Measurements from ENCODE around the gene BRD7. TPM values are rescaled to one million over a fixed set of nuclear protein-coding genes. Genes with fewer than 3 reads are reported as not detected.

BRD7 gene
- total and polyA plus RNA-seq, 7 experiments from 2014 or later = 34.5 to 91.1 (median 84.4) TPM

DNA sequence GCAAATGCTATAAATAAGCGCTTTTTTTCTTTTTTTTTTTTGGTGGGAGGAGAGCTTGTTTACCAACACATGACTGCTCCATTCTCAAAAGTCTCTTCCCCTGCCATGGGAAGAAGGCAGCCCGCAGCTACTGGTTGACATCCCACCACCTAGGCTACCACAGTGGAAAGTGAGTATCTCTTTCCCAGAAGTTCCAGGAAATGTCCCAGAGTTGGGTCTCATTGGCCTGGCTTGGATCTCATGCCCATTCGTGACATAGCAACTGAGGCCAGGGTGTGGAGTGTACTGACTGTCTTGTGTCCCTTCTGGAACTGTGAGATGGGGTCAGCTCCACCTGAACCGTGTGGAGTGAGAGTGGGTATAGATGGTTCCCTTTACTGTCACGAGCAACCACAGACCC lies 29.5 kb upstream of the BRD7 start:
- DNase-seq = no peak

DNA sequence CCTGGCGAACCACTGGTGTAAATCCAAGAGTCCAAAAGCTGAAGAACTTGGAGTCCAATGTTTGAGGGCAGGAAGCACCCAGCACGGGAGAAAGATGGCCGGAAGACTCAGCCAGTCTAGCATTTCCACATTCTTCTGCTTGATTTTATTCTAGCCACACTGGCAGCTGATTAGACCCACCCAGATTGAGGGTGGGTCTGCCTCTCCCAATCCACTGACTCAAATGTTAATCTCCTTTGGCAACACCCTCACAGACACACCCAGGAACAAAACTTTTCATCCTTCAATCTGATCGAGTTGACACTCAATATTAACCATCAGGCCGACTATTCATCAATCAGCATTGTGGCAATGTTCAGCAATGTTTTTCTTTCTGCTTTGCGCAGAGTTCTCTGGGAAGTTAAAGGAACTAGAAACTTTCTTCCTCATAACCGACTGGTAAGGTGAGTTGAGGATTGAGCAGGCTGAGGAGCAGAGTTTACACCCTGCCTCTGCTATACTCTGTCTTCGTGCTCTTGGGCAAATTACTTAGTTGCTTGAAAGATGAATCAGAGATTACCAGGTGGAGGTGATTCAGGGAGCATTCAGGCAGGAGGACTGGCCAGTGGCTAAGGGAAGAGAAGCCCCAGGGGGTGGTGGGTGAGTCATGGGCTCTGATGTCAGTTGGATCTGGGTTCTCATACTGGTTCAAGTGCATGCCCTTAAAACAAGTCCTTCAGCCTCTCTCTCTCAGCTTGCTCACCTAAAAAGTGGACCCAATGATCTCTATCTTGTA lies 28.2 kb upstream of the BRD7 start:
- intact Hi-C loops (cut with micrococcal nuclease) = loop anchor here in 1 of 2 donors (2.0 kb wide), 1 partner anchor 28 kb away; the partner anchor contains the start of gene BRD7
- peaks cover 5 to 39% (median 30%) of the 10 kb centered on the region in 7 donors for H3K4me1 Mint-ChIP-seq
- Histone ChIP-seq H3K27me3 (ENCODE audit: control insufficient read depth in 2 of 2, insufficient read depth in 2 of 2, low read length in 2 of 2) (no peaks in the 10 kb centered on the region), H3K9me3 (ENCODE audit: control insufficient read depth in 2 of 3, low read length in 3 of 3) (no peaks in the 10 kb centered on the region), H3K4me1 (ENCODE audit: control insufficient read depth in 2 of 2, insufficient read depth in 2 of 2, low read length in 2 of 2) (peaks cover 0 to 15% of the 10 kb centered on the region in 2 donors), H3K4me3 (ENCODE audit: low read length) (no peak overlapping the region), H3K36me3 (ENCODE audit: control insufficient read depth in 2 of 3, insufficient read depth in 3 of 3, low read length in 3 of 3) (no peaks in the 10 kb centered on the region), H3K27ac (ENCODE audit: low read depth, low read length) (no peak overlapping the region)
- H3K27ac Mint-ChIP-seq = peak overlapping the region in 6 of 9 donors; percentile 41 to 88 (median 82)
- H3K4me3 Mint-ChIP-seq = peak overlapping the region in 1 of 10 donors; percentile 47
- peaks cover 0 to 1% (median 0%) of the 10 kb centered on the region in 11 donors for H3K9me3 Mint-ChIP-seq
- H3K27me3 Mint-ChIP-seq = peaks cover 0 to 2% (median 0%) of the 10 kb centered on the region in 5 donors
- ChIA-PET CTCF (no interaction called here), POLR2A (no interaction called here)
- ATAC-seq (no peak), DNase-seq (no peak)
- H3K36me3 Mint-ChIP-seq = no peaks in the 10 kb centered on the region

More for the DNA sequence above, 29.5 kb upstream of the BRD7 start:
- intact Hi-C loops (cut with micrococcal nuclease) = no loop called here
- peaks cover 0 to 15% of the 10 kb centered on the region in 2 donors for H3K4me1 ChIP-seq (ENCODE audit: control insufficient read depth in 2 of 2, insufficient read depth in 2 of 2, low read length in 2 of 2)
- H3K27me3 ChIP-seq (ENCODE audit: control insufficient read depth in 2 of 2, insufficient read depth in 2 of 2, low read length in 2 of 2) = no peaks in the 10 kb centered on the region
- Mint-ChIP-seq H3K9me3 (peaks cover 0 to 3% (median 0%) of the 10 kb centered on the region in 11 donors), H3K27me3 (peaks cover 0 to 2% (median 0%) of the 10 kb centered on the region in 5 donors), H3K36me3 (no peaks in the 10 kb centered on the region), H3K27ac (peak overlapping the region in 1 of 9 donors; percentile 41), H3K4me3 (no peak overlapping the region), H3K4me1 (peaks cover 5 to 39% (median 30%) of the 10 kb centered on the region in 7 donors)
- H3K27ac ChIP-seq (ENCODE audit: low read depth, low read length) = no peak overlapping the region
- H3K4me3 ChIP-seq (ENCODE audit: low read length) = no peak overlapping the region
- ChIA-PET POLR2A (no interaction called here), CTCF (no interaction called here)
- H3K36me3 ChIP-seq (ENCODE audit: control insufficient read depth in 2 of 3, insufficient read depth in 3 of 3, low read length in 3 of 3) = no peaks in the 10 kb centered on the region
- no peak for ATAC-seq
- no peaks in the 10 kb centered on the region for H3K9me3 ChIP-seq (ENCODE audit: control insufficient read depth in 2 of 3, low read length in 3 of 3)

DNA sequence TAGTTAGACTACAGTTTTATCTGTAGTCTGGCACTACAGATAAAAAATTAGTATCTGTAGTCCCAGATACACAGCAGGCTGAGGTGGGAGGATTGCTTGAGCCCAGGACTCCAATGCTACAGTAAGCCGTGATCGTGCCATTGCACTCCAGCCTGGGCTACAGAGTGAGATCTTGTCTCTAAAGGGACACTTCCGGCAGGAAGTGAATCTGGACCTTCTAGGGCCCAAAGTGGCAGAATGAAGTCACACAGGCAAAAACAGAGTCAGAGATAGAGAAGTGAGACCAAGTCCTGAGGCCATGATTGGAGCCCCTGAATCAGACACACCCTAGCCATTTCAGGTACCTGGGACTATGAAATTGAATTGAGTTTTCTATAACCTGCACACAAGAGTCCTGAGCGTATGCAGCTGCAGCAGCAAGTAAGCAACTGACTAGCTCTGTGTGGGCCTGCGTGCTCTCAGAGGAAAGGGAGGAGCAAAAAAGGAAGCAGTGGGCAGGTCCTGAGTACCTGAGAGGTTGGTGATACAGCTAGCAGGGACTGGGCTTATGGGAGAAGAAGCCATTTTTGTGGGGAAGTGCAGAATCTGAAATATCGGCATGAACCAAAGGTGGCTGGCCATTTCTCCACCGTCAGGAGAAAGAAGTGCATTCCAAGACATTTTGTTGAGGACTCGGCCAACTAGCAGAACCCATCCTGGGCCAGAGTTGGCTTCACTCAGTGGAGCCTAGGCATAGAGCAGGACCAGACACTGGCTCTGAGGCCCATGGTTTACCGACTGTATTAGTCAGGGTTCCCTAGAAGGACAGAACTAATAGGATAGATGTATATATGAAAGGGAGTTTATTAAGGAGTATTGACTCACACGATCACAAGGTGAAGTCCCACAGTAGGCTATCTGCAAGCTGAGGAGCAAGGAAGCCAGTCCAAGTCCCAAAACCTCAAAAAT lies 27.2 kb upstream of the BRD7 start:
- ATAC-seq (peak; percentile 78), DNase-seq (peak in 6 of 9 donors; percentile 15 to 50 (median 44))
- intact Hi-C loops (cut with micrococcal nuclease) = loop anchor here in 1 of 2 donors (2.0 kb wide), 1 partner anchor 27 kb away; the partner anchor contains the start of gene BRD7
- Mint-ChIP-seq H3K27ac (peak overlapping the region; percentile 23 to 93 (median 81)), H3K27me3 (peaks cover 0 to 2% (median 0%) of the 10 kb centered on the region in 5 donors), H3K4me1 (peaks cover 5 to 39% (median 30%) of the 10 kb centered on the region in 7 donors), H3K4me3 (peak overlapping the region in 9 of 10 donors; percentile 15 to 69 (median 47)), H3K9me3 (peaks cover 0 to 1% (median 0%) of the 10 kb centered on the region in 11 donors), H3K36me3 (no peaks in the 10 kb centered on the region)
- Histone ChIP-seq H3K4me1 (ENCODE audit: control insufficient read depth in 2 of 2, insufficient read depth in 2 of 2, low read length in 2 of 2) (peaks cover 0 to 15% of the 10 kb centered on the region in 2 donors), H3K27me3 (ENCODE audit: control insufficient read depth in 2 of 2, insufficient read depth in 2 of 2, low read length in 2 of 2) (no peaks in the 10 kb centered on the region), H3K27ac (ENCODE audit: low read depth, low read length) (peak overlapping the region; percentile 41), H3K9me3 (ENCODE audit: control insufficient read depth in 2 of 3, low read length in 3 of 3) (no peaks in the 10 kb centered on the region), H3K36me3 (ENCODE audit: control insufficient read depth in 2 of 3, insufficient read depth in 3 of 3, low read length in 3 of 3) (no peaks in the 10 kb centered on the region), H3K4me3 (ENCODE audit: low read length) (no peak overlapping the region)
- ChIA-PET CTCF (interaction anchor here (1.3 kb wide), 1 partner anchor 69 kb away, joined by 3 read pairs; no protein-coding TSS in a partner anchor), POLR2A (no interaction called here)

DNA sequence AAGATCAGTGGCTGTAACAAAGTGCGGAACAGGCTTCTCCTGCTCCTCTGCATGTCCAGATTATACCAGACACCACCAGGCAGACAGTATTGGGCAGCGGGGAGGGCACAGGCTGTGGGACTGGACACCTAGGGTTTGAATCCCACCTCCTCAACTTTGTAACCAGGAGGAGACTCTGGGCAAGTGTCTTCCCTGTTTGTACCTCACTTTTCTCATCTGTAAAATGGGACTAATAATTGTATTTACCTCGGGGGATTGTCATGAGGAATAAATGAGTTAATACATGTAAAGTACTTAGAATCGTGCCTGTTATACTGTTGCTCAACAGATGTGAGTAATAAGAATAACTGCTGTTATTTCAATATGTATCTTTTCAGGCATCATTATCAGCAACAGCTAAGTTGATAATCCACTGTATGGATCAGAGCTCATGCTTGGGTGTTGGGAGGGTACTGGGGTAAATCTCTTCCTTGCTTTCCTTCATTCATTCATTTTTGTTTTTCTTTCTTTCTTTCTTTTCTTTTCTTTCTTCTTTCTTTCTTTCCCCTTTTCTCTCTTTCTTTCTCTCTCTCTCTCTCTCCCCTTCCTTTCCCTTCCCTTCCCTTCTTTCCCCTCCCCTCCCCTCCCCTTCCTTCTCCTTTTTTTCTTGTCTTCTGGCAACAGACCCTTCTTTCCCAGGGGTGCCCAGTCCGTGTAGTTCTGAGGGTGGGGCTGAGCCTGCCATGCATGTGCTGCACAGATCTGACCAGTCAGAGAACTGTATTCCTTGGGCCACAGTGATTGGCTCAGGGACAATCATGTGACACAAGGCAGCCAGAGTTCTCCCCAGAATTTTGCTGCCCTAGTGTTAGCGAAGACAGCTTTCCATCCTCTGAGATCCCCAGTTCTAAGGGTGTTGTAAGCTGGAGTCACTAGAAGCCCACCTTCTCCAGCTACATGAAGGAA lies 25.3 kb upstream of the BRD7 start:
- peaks cover 5 to 39% (median 30%) of the 10 kb centered on the region in 7 donors for H3K4me1 Mint-ChIP-seq
- peaks cover 0 to 1% (median 0%) of the 10 kb centered on the region in 11 donors for H3K9me3 Mint-ChIP-seq
- intact Hi-C loops (cut with micrococcal nuclease) = no loop called here
- Histone ChIP-seq H3K4me3 (ENCODE audit: low read length) (no peak overlapping the region), H3K27me3 (ENCODE audit: control insufficient read depth in 2 of 2, insufficient read depth in 2 of 2, low read length in 2 of 2) (no peaks in the 10 kb centered on the region), H3K9me3 (ENCODE audit: control insufficient read depth in 2 of 3, low read length in 3 of 3) (no peaks in the 10 kb centered on the region), H3K4me1 (ENCODE audit: control insufficient read depth in 2 of 2, insufficient read depth in 2 of 2, low read length in 2 of 2) (peaks cover 0 to 15% of the 10 kb centered on the region in 2 donors), H3K36me3 (ENCODE audit: control insufficient read depth in 2 of 3, insufficient read depth in 3 of 3, low read length in 3 of 3) (no peaks in the 10 kb centered on the region), H3K27ac (ENCODE audit: low read depth, low read length) (no peak overlapping the region)
- H3K4me3 Mint-ChIP-seq = no peak overlapping the region
- DNase-seq (no peak), ATAC-seq (no peak)
- ChIA-PET CTCF (interaction anchor here (0.9 kb wide), 1 partner anchor 119 kb away, joined by 3 read pairs; no protein-coding TSS in a partner anchor), POLR2A (interaction anchor here (0.6 kb wide), 1 partner anchor 17 kb away, joined by 4 read pairs; no protein-coding TSS in a partner anchor)
- peak overlapping the region in 2 of 9 donors; percentile 71 to 81 for H3K27ac Mint-ChIP-seq
- peaks cover 0 to 2% (median 0%) of the 10 kb centered on the region in 5 donors for H3K27me3 Mint-ChIP-seq
- no peaks in the 10 kb centered on the region for H3K36me3 Mint-ChIP-seq

- Mint-ChIP-seq H3K4me3 (no peak overlapping the region), H3K27ac (peak overlapping the region in 1 of 9 donors; percentile 87), H3K36me3 (no peaks in the 10 kb centered on the region), H3K4me1 (peaks cover 5 to 39% (median 25%) of the 10 kb centered on the region in 7 donors), H3K9me3 (peaks cover 0 to 1% (median 0%) of the 10 kb centered on the region in 11 donors), H3K27me3 (peaks cover 0 to 2% (median 0%) of the 10 kb centered on the region in 5 donors)
- Histone ChIP-seq H3K4me3 (ENCODE audit: low read length) (no peak overlapping the region), H3K9me3 (ENCODE audit: control insufficient read depth in 2 of 3, low read length in 3 of 3) (no peaks in the 10 kb centered on the region), H3K4me1 (ENCODE audit: control insufficient read depth in 2 of 2, insufficient read depth in 2 of 2, low read length in 2 of 2) (peaks cover 0 to 15% of the 10 kb centered on the region in 2 donors), H3K27me3 (ENCODE audit: control insufficient read depth in 2 of 2, insufficient read depth in 2 of 2, low read length in 2 of 2) (no peaks in the 10 kb centered on the region), H3K27ac (ENCODE audit: low read depth, low read length) (no peak overlapping the region), H3K36me3 (ENCODE audit: control insufficient read depth in 2 of 3, insufficient read depth in 3 of 3, low read length in 3 of 3) (no peaks in the 10 kb centered on the region)
- CTCF ChIA-PET = no interaction called here
- POLR2A ChIA-PET = no interaction called here
- no peak for DNase-seq
- intact Hi-C loops (cut with micrococcal nuclease) = no loop called here
- no peak for ATAC-seq
Measured at GRCh38 chr16:50393416-50393815, 24.6 kb upstream of the BRD7 start.
